GM12865 (cell line): ENCODE results near the gene OR11A1.

ENCODE experiments used
- DNase-seq: peaks from one replicate; pipeline ENCODE4 v3.0.0; 2010; ENCODE audit warnings: low read depth
- H3K4me3 ChIP-seq: 2 replicates; pipeline ENCODE4 v1.5.1; 2011; ENCODE audit warnings: mild to moderate bottlenecking, low read depth, low read length, control low read depth
- TF ChIP-seq, protein P1 (sequence below): IDR thresholded peaks from 2 replicates; pipeline ENCODE4 v1.5.1; 2011; ENCODE audit warnings: low read length, control low read depth, low read depth, inconsistent platforms; ENCODE audit not compliant: insufficient read depth; ENCODE audit errors: missing control alignments

The OR11A1 gene

GRCh38 chr6:29388533-29388932 lies 68.3 kb downstream of the OR11A1 start:
- TF ChIP-seq, protein P1, sequence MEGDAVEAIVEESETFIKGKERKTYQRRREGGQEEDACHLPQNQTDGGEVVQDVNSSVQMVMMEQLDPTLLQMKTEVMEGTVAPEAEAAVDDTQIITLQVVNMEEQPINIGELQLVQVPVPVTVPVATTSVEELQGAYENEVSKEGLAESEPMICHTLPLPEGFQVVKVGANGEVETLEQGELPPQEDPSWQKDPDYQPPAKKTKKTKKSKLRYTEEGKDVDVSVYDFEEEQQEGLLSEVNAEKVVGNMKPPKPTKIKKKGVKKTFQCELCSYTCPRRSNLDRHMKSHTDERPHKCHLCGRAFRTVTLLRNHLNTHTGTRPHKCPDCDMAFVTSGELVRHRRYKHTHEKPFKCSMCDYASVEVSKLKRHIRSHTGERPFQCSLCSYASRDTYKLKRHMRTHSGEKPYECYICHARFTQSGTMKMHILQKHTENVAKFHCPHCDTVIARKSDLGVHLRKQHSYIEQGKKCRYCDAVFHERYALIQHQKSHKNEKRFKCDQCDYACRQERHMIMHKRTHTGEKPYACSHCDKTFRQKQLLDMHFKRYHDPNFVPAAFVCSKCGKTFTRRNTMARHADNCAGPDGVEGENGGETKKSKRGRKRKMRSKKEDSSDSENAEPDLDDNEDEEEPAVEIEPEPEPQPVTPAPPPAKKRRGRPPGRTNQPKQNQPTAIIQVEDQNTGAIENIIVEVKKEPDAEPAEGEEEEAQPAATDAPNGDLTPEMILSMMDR = no peak
- no peak overlapping the region for H3K4me3 ChIP-seq
- DNase-seq = no peak

DNA sequence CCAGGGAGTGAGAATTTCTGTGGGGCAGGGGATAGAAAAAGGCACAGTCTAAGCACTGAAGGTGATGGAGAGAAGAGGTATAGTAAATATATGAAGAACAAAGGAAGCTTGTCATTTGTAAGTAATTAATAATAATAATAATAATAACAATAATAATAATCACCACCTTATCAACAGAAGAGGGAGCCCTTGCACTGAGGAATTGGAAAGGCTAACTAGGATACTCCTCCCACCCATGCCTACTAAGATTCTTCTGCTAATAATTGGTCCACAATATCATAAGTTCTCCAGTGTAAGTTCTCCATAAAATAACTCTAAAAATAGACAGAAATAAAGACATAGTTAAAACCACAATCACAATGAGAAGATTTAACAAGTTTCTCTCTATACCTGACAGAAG lies 80.9 kb downstream of the OR11A1 start:
- TF ChIP-seq, protein P1 = peak; percentile 13
- peak; percentile 12 for DNase-seq
- no peak overlapping the region for H3K4me3 ChIP-seq
